GM19395 (cell line): ENCODE measurements around the gene TMEM11.
A peak's percentile ranks its signal among the peaks of the same experiment; 100 is the strongest.

ENCODE experiments used
- ATAC-seq: cut with Tn5 transposase; IDR thresholded peaks from one replicate; pipeline ENCODE4 v1.9.1; 2021; ENCODE audit warnings: mild to moderate bottlenecking, moderate library complexity; ENCODE audit not compliant: unreplicated experiment

TMEM11 gene

GRCh38 chr17:21214015-21214776 lies at the start of gene TMEM11:
Gene TMEM11 (minus strand): TSS chr17:21214161. CDS start chr17:21214152, 9 bp downstream.
- ATAC-seq, result peak; percentile 87

- ATAC-seq, result no peak
These were observed 49.4 kb upstream of the TMEM11 start for GRCh38 chr17:21263376-21263775.

DNA sequence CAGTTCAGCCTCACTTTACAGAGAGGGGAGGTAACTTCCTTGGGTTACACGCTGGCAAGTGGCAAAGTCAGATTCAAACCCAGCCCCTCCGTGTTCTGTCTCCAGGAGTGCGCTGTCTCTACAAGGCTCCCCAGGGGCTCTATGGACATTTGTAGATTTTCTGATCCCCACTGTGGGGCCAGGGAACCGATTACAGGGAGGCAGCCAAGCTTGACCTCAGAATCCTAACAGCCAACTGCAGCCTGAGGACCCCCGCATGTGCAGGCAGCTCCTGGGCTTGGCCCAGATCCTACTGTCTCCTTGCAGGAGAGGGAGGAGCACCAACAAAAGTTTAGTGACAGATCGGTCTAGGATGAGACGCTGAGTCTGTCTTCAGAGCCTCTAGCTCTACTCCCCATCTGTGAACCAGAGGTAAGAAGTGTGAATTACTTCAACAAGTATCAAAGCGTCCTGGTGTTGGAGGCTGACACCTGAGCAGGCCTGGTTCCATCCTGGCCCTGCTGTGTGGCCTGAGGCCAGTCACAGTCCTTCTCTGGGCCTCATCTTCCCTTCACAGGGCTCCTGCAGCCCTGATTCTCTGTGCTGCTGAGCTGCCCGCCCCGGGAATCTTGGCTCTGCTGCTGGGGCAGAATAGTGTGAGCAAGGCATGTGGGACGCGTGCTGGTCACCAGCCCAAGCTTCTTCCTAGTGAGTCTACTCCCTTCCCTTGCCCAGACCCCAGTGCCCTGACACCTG lies 48.5 kb upstream of the TMEM11 start:
- no peak for ATAC-seq

- no peak for ATAC-seq
These were observed 44.6 kb upstream of the TMEM11 start for GRCh38 chr17:21258593-21258992.

GRCh38 chr17:21253646-21254441 lies 39.9 kb upstream of the TMEM11 start:
- ATAC-seq, result peak; percentile 18

DNA sequence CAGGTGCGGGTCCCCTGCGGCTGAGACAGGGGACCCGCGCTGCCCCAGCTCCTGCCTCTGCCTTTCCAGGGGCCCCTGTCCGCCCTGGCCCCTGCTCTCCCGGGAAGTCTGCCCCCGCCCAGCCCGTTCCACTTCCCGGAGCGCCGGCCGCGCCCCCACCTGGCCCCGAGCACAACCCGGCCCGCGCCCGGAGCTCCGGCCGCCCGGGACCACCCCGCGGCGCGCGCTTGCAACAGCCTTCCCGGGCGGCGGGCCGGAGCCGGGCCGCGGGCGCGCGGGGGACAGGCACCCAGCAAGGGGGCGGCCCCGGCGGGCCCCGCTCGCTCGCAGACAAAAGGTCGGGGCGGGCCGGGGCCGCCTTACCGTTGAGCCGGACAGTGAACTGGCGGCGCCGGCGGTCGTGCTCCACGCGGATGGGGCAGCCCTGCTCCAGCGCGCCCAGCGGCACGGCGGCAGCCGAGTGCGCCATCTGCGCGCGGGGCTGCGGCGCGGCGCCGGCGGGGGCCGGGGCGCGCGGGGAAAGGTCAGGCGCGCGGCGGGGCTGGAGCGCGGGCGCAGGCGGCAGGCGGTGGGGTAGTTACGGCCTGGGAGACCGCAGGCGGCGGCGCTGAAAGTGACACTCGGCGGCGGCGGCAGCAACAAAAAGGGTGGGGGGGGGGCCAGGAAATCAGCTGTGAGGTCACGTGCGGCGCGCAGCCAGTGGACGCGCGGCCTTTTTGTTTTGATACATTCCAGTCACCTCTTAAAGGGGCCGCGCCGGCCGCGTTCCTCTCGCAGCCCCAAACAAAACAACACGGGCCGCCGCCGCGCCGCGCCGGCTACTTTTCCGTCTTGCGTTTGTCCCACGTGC lies 39.1 kb upstream of the TMEM11 start, which contains the start of gene NATD1:
Gene NATD1 (minus strand): TSS at position 615 of the 850 bp plus-strand sequence. CDS start 146 bp downstream, at position 469.
- ATAC-seq, result peak; percentile 82

DNA sequence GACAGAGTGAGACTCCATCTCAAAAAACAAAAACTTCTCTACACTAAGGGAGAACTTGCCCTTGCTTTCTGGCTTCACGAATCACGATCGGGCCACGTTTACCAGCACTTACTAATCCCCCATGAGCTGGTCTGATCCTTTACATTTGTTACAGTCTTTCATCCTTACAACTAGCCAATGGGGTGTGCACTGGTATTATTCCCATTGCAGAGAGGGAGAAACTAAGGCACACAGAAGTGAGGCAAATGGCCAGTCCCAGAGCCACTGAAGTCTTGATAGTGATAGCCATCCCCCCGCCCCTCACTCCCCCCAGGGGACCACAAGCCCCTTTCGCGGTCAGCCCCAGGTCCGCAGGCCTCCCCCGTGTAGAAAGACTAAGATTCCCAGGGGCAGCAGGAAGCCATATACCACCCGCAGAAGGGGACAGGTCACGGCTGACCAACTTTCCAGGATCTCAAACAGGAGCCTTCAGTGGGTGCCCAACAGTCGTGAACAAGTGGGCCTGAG lies 38.4 kb upstream of the TMEM11 start:
- no peak for ATAC-seq

DNA sequence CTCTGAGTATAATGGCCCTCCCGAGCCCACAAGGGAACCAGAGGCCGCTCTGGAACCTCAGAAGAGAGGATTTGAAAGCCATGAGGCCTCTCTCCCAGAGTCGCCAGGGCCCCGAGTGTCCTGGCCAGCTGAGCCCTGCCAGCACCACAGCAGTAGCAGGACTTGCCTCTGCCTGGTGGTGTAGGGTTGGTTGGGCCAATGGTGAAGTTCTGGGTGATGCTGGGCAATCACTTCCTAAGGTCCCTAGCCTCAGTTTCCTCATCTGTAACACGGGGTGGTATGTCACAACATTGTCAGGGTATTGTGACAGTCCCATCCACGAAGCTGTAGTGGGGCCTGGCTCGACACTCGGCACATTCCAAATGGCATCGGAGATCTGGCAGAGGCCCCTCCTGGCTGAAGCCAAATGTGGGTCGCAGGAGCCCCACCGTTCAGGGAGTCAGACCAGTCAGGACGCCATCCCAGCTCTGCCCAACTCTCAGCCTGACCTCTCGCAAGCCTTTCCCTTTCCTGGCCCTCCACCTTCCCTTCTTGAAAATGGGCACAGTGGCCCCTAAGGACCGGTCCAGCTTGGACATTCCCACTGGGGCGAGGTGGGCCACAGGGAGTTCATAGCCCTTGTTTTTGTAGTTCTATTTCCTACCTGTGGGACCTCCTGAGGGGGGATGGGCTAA lies 37.5 kb upstream of the TMEM11 start:
- ATAC-seq, result no peak

- no peak for ATAC-seq
These were observed 36.9 kb upstream of the TMEM11 start for GRCh38 chr17:21250854-21251253.

GRCh38 chr17:21249920-21250703 lies 36.2 kb upstream of the TMEM11 start:
- ATAC-seq, result no peak

- no peak for ATAC-seq
These were observed 35.3 kb upstream of the TMEM11 start for GRCh38 chr17:21249086-21249795.

- no peak for ATAC-seq
These were observed 34.5 kb upstream of the TMEM11 start for GRCh38 chr17:21248500-21248899.

DNA sequence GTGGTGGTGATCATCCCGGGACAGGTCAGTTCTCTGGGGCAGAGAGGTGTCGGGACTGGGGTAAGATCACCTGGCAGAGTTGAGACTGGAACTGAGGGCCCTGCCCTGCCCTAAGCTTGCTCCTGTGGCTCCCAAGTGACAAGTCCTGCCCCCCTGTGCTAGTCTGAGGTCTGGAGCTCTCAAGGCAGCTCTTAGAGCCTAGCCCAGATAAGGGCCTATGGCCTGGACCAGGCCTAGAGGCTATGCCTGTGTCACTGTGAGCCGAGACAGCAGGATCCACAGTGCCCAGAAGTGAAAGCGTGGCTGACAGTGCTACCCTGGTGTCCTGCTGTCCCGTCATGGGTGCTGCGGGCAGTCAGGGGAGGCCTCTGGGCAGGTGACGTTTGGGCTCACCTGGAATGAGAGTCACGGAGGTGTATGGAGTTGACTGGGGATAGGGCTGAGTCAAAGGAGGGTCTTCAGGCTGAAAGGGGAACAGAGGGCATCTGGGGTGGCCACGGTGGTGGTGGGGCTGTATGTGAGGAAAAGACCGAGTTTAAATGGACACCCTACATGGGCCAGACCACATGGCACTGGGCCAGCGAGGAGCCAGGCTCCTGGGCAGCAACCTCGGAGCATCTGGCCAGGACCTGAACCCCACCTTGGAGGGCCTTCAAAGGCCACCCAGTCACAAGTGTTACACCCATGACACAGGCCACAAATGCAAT lies 33.7 kb upstream of the TMEM11 start:
- ATAC-seq, result no peak

- ATAC-seq, result no peak
These were observed 32.7 kb upstream of the TMEM11 start for GRCh38 chr17:21246698-21247097.

DNA sequence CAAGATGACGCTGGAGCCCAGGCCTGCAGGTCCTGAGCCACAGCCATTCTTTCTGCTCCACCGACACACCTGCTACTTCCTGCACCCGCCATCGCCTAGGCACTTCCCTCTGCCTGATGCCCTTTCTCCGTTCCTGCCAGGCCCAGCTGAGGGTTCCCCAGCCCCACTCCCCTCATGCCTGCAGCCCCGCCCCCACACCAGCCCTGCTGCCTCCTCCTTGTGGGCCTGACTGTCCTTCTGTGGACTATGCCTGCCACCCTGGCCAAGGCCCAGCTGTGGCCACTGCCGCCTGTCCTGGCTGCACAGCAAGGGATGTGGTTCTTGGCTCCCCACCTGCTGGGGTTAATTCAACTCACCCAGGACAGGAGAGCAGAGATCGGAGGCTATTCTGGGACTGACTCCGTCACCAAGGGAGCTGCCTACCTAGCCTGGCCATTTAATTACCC lies 31.7 kb upstream of the TMEM11 start:
- no peak for ATAC-seq

DNA sequence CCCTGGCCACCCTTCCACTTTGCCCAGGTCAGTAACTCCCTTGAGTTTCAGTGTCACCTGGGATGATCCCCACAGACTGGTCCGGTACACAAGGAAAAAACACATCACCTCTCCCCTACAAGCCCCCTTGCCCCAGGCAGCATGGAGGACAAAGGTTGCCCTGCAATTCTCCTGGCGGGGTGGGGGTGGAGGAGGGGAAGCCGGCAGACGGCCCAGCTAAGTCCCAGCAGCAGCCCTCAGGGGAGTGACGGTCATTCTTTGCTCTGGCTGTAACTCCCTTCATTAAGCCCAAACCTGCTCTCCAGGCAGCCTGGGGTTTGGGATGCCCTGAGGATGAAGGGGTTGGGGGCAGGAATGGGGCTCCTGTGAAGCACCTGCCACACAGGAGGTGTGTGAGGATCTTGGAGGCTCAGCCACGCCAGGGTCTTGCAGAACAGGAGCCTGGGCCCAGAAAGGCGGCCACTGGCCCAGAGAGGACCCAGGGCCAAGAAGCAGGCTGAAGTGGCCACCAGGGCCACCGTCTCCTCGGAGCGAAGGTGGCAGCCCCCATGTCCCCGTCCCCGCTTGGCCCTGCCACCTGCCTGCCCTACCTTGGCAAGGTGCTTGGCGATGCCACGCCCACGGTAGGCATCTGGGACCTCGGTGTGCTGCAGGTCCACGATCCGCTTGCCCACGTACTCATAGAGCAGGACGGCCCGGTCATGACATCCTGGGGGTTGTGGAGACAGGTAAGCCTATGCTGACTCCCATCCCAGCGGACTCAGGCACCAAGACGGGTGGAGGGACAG lies 29.7 kb upstream of the TMEM11 start:
- ATAC-seq, result no peak
